ENCODE results near the gene UBE4A.
"Not testable (repeated sequence)": the region's sequence is repeated elsewhere in the genome, so short reads cannot be mapped to it uniquely, and the experiment has no call there.

The UBE4A gene

GRCh38 chr11:118401880-118402590 is 42.6 kb downstream of the UBE4A start:
- DNase-seq, result no peak

- not testable (repeated sequence) for DNase-seq
Measured at GRCh38 chr11:118402594-118402993, 43.2 kb downstream of the UBE4A start.

- no peak for DNase-seq
Measured at GRCh38 chr11:118406599-118407166, 47.3 kb downstream of the UBE4A start.

- no peak for DNase-seq
Measured at GRCh38 chr11:118410055-118410745, 50.8 kb downstream of the UBE4A start.

- DNase-seq, result no peak
Measured at GRCh38 chr11:118411530-118411929, 52.1 kb downstream of the UBE4A start.

- DNase-seq, result no peak
Measured at GRCh38 chr11:118412921-118413320, 53.5 kb downstream of the UBE4A start.

GRCh38 chr11:118415062-118415738 is 55.8 kb downstream of the UBE4A start:
- DNase-seq, result no peak

- DNase-seq, result no peak
Measured at GRCh38 chr11:118415739-118416068, 56.3 kb downstream of the UBE4A start.

- DNase-seq, result not testable (repeated sequence)
Measured at GRCh38 chr11:118416900-118417299, 57.5 kb downstream of the UBE4A start.

GRCh38 chr11:118417801-118418200 is 58.4 kb downstream of the UBE4A start:
- no peak for DNase-seq

- DNase-seq, result no peak
Measured at GRCh38 chr11:118418766-118419165, 59.4 kb downstream of the UBE4A start.

- no peak for DNase-seq
Measured at GRCh38 chr11:118427707-118428106, 68.3 kb downstream of the UBE4A start.

GRCh38 chr11:118430956-118431355 is 71.6 kb downstream of the UBE4A start:
- no peak for DNase-seq

- no peak for DNase-seq
Measured at GRCh38 chr11:118434123-118434552, 74.7 kb downstream of the UBE4A start.

GRCh38 chr11:118434553-118435289 is 75.3 kb downstream of the UBE4A start:
- DNase-seq, result peak; percentile 42

GRCh38 chr11:118435290-118435892 is 76.0 kb downstream of the UBE4A start:
- DNase-seq, result peak; percentile 60

GRCh38 chr11:118435893-118436624 is 76.7 kb downstream of the UBE4A start, which contains the start of gene KMT2A:
KMT2A (plus strand) TSS chr11:118436492; CDS start chr11:118436513, 21 bp downstream.
- peak; percentile 92 for DNase-seq

GRCh38 chr11:118436639-118437207 is 77.3 kb downstream of the UBE4A start:
- DNase-seq, result peak; percentile 56

- DNase-seq, result peak; percentile 38
Measured at GRCh38 chr11:118437208-118438125, 78.1 kb downstream of the UBE4A start.

GRCh38 chr11:118438314-118438931 is 79.0 kb downstream of the UBE4A start:
- peak; percentile 30 for DNase-seq

Measured in activated CD8-positive, alpha-beta memory T cell treated with anti-CD3 and anti-CD28 coated beads, Interleukin-2, amount 50 U/mL, for 4 hours (primary cell).